IPS-NIHi7 (cell line): ENCODE results near the gene SLC48A1.

Source experiments
- DNase-seq: peaks from one replicate; pipeline ENCODE4 v3.0.0; 2012; ENCODE audit warnings: mixed read lengths; ENCODE audit errors: extremely low spot score

Gene SLC48A1

DNA sequence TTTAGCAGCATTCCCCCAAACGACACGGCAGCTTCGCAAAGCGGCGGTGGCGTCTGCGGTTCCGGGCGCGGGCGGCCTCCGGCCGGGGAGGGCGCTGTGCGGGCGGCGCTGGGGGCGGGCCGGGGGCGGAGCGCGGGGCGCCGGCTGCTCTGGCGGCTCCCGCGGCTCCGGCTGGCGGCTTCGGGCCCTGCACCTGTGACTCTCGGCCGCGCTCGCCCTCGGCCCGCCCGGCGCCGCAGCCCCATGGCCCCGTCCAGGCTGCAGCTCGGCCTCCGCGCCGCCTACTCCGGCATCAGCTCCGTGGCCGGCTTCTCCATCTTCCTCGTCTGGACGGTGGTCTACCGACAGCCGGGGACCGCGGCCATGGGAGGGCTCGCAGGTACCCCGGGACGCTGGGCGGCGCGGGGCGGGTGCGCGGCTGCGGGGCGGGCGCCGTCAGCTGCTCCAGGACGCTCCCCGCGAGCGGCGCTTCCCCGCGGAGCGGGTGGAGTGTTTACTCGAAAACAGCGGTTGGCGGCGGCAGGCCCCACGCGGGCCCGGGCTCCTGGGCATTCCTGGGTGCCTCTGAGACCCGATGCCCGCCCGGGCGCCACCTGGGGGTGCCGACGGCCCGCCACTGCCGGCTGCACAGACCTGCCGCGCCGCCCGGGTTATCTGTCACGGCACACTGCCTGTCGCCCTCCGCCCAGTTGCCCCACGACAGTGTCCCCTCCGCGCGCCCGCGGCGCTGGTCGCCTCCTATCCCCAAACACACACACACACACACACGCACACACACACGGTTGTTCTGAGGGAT lies at the start of gene SLC48A1:
Gene SLC48A1 (plus strand): TSS at position 177 of the 796 bp plus-strand sequence. CDS start 67 bp downstream, at position 244.
- DNase-seq, result peak; percentile 94

DNA sequence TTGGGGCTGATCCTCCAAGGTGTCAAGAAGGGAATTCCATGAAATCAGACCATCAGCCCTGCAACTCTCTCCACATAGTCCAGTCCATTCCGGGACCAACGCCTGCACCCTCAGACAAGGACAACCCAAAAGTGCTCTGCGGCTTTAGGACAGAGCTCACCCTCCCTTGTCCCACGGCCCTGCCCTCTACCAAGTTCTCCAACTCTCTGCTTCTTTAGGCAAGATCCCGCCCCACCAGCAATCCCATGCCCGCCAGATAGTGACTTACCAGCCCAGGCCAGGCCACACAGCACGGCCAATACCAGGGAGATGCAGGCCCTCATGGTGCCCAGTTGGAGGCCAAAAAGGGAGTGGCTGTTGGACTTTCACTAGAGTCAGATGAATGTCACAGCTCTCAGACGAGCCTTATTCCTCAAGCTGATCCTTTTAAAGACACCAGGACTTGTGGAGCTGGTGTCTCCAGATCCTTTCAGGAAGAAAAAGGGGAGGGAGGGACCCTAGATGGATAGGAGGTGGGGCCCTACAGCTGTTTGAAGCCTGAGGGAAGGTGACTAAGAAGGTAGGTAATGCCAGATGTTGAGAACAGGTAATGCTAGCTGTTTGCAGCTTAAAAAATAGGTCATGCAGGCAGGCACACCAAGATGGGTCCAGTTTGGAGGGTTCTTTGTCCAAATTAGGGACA lies 47.8 kb upstream of the SLC48A1 start, which contains the start of gene ENDOU:
Gene ENDOU (minus strand): TSS at position 400 of the 682 bp plus-strand sequence. CDS start 77 bp downstream, at position 323.
- no peak for DNase-seq

DNA sequence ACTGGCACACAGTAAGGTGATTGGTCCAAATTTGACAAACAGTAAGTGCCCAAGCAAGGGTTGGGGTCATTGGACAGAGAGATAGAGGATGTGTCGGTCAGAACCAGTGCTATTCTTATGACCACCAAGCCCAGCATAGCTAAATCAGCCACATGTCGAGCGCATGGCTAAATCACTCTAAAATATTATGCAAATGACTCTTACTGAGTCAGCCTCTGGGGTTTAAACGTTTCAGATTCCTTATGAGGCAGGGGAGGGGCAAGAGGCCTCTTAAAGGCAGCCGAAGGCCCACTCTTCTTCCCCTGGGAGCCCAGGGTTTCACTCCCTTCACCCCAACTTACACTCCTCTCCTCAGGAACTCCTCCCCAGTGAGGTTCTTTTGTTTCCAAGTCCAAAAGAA lies 47.1 kb upstream of the SLC48A1 start:
- DNase-seq, result no peak

DNA sequence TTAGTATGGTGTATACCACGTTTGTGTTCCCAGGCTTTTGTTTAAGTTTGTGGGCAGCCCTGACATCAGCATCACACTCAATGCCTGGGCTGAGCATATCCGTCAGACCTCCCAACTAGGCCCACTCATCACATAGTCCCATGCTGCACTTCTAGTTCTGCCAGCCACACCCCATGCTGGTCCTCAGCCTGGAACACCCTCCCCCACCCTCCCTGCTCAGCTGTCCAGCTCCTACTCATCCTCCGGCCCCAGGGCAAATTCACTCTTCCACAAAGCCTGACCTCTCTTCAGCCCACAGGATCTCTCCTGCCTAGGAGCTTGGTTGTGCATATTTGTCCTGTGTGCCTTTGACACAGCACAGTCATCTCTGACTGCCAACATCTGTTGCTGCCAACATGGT lies 43.8 kb upstream of the SLC48A1 start:
- no peak for DNase-seq

DNA sequence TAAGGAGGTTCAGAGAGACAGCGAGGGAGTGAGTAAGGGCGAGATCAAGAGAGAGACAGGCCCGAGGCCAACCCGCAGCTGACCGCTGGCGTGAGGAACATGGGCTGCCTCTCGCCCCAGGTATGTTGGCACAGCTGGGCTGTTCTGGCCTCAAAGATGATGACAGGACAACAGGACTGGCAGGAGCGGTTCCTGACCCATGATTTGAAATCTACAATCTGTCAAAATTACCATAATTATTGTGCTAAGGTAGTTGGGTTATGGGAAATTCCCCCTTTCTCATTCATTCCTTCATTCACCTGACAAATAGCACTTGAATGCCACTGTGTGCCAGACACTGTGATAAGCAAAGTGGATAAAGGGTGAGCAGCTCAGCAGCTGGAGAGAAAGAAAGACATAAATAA lies 42.7 kb upstream of the SLC48A1 start:
- no peak for DNase-seq

GRCh38 chr12:47731723-47732122 lies 41.3 kb upstream of the SLC48A1 start:
- no peak for DNase-seq

DNA sequence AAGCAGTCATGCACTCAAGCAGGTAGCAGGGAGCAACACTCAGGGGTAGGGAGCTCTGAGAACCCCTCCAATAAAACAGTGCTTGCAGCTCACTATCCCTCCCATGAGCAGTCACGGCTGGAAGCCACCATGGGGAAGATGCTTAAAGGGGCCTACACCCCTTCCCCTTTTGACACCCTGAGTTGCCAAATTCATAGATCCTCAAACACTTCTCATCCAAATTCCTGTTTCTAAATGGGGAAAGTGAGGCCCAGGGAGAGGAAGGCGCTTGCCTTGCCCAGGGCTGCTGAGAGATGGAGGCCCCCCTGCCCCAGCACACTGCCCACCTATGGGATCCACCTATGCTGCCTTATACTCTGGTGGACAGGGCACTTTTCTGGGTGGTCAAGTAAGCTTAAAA lies 40.5 kb upstream of the SLC48A1 start:
- DNase-seq, result no peak

DNA sequence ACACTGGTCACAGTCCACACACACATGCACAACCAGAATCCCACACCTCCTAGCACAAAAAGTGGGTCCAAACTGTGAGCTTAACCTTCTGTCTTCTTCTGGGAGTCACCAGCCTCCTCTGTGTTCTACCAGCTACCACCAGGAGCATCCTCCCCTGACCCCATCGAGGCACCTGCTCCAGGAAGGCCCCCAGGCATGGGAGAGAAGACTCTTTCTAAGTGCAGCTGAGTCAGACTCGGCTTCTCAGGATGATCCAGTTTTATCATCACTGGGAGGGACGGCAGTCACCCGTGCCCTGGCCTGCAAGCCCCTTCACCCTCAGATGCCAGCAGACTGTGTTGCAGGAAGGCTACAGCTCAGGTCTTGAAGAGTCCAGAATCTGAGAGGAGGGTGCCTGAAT lies 39.9 kb upstream of the SLC48A1 start:
- DNase-seq, result no peak

DNA sequence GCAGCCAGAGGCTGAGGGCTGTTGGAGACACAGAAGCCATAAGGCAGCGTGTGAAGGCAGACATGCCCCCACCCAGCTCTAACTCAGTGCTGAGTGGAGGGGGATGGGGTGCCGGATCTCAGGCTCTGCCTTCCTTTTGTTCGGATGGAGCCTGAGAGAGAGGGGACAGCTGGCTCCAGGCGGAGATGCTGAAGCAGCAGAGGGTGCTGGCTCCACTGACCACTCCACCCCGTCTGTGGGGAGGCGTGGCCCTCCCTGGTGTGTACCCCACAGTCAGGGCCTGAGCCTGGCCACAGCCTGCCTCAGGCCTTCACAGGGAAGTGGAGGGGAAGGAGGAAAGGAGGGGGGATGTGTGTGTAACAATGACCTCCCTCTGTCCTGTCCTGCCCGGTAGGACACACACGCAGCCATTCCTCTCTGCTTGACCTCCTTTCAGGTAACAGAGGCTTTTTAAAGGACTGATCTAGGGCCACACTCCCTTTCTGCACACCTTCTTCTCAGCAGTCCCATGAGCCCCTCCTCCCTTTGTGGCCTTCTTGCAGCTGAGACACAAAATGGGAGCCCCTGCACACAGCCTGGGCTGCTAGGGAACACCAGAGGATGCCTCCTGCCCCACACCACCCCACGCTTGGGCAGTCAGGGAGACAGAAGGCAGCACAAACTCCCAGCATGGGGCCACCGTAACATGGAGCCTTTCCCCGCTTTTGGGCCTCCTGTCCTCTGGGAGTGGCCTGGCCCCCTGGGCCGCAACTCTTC lies 38.1 kb upstream of the SLC48A1 start:
- DNase-seq, result peak; percentile 57

DNA sequence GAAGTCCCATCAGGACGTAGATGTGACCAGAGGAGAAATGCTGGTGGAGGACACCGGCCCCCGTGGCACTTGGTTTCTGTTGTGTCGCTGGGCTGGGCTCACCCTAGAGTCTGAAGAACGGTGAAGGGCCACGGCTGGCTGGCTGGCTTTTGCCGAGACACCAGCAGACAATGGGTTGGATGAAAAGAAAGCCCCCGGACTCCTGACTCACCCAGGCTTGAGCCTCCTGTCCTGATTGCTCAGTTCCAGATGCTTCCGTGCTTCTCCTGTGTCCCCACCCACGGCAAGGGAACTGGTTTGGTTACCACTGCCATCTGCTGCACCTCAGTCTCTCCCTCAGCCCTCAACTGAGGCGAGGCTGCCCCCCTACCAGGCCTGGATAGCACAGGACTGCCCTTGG lies 37.4 kb upstream of the SLC48A1 start:
- no peak for DNase-seq

DNA sequence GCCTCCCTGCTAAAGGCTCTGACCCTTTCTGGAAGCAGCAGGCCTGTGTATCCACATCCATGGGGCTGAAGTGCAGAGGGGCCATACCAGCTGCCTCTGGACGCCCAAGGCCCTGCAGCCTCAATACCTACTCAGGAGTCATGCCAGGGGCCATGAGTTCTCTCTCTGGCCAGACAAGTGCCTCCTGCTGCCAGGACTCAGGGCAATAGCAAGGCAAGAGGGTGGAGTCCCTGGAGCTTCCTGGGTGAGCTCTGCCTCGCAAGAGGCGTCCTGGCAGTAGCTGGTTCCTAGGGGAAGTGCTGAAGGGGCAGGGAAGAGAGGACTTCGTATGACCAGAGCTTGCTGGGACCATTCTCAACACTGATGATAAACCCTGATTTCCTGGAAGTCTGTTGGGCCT lies 36.8 kb upstream of the SLC48A1 start:
- DNase-seq, result no peak

DNA sequence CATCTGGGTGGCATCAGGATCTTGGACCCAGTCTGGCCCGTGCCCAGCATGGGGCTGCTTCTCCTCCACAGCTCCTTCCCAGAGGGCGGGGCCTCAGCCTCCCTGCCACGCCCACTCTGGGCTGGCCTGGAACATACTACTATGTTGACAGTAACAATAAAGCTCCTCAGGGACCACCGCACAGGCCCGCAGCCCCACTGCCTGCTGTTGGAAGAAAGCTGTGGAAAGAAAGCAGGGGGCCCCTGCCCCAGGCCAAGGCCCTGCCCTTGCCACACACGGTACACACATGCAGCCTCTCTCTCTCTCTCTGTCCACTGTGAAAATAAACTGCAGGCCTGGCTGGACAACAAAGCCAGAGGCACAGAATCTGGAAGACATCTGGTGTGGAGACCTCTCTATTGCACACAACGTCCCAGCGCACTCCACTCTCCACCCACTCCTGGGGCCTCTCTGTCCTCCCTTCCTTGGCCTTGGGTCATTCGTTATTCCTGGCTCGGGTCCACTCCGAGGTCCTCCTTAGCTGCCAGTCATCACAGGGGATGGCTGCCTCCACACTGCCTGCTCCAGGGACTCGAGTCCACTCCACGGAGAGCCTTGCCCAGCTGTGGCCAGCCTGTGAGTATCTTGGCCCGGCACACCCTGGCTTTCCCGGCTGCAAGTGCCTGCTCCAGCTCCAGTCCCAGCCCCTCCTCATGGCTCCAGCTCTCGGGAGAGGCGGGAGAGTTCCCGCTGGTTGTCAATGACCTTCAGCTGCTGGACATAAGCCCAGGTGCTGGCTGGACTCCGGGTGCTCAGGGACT lies 36.0 kb upstream of the SLC48A1 start:
- DNase-seq, result peak; percentile 41

- no peak for DNase-seq
These were observed 35.0 kb upstream of the SLC48A1 start for GRCh38 chr12:47737936-47738594.

- DNase-seq, result no peak
These were observed 33.7 kb upstream of the SLC48A1 start for GRCh38 chr12:47739297-47739696.

- DNase-seq, result no peak
These were observed 33.1 kb upstream of the SLC48A1 start for GRCh38 chr12:47739979-47740378.

DNA sequence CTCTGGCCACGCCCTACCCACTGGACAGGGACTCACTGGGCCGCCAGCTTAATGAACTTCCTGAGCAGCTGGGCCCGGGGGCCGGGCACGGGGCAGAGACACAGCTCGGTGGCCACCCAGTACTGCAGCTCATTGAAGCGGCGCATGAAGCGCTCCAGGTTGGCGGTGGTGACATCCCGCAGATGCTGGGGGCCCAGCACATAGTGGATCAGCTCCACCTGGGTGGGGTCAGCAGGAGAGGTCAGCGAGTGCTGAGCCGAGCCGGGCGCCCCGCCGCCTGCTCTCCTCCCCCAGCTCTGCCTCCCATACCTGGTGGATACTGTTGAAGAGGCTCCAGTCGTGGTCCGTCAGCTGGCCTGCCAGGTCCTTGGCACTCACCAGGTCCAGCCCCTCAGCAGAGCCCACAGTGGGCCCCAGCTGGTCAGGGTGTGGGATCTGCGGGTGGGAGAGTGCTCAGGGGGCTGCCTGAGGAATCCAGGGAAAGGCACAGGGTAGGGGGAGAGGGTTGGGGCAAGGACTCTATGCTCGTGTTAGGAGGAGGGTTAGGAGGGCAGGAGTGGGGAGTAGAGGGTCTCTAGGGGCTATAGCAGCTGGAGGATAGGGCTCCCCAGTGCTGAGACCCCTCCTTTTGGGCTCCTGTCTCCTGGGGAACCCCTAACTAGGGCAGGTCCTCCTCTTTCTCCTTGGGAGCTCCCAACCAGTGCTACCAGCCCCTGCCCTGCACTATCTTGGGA lies 32.3 kb upstream of the SLC48A1 start:
- DNase-seq, result no peak

DNA sequence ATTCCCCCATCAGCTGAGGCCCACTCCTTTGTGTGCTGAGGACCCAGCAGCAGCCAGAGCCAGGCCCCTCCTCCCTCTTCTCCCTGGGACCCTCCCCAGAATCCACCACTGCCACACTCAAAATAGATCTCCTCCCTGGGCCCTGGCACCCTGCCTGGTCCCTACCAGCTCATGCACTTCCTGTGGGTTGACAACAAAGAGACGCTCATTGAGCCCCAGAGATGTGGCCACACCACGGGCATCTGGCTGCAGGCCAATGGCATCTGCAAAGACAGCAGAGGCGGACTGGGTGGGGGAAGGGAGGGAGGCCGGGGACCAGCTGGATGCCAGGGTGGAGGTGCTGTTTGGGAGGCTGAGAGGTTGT lies 31.7 kb upstream of the SLC48A1 start:
- no peak for DNase-seq

- DNase-seq, result peak; percentile 77
These were observed 30.7 kb upstream of the SLC48A1 start for GRCh38 chr12:47742253-47742825.

- no peak for DNase-seq
These were observed 29.7 kb upstream of the SLC48A1 start for GRCh38 chr12:47743311-47743860.
